Jurkat, Clone E6-1 (cell line): ENCODE data around the gene ENOX1.

Source experiments
- DNase-seq: peaks from one replicate; pipeline ENCODE4 v3.0.0-alpha.2; 2011; ENCODE audit warnings: low read depth, low spot score
- H3K4me3 ChIP-seq: 2 replicates; pipeline ENCODE4 v1.5.1; 2011; ENCODE audit warnings: mild to moderate bottlenecking, low read length, control low read depth, moderate library complexity

Gene ENOX1

GRCh38 chr13:43295321-43295720 is 491.5 kb downstream of the ENOX1 start:
- DNase-seq, result no peak
- H3K4me3 ChIP-seq, result no peak overlapping the region

GRCh38 chr13:43294412-43294811 is 492.4 kb downstream of the ENOX1 start:
- no peak for DNase-seq
- no peak overlapping the region for H3K4me3 ChIP-seq

GRCh38 chr13:43293986-43294385 is 492.8 kb downstream of the ENOX1 start:
- no peak overlapping the region for H3K4me3 ChIP-seq
- DNase-seq, result no peak

GRCh38 chr13:43293561-43293960 is 493.2 kb downstream of the ENOX1 start:
- no peak overlapping the region for H3K4me3 ChIP-seq
- no peak for DNase-seq

- no peak overlapping the region for H3K4me3 ChIP-seq
- DNase-seq, result no peak
Measured at GRCh38 chr13:43293008-43293407, 493.8 kb downstream of the ENOX1 start.

GRCh38 chr13:43291287-43292060 is 495.3 kb downstream of the ENOX1 start:
- no peak for DNase-seq

GRCh38 chr13:43289470-43290255 is 497.1 kb downstream of the ENOX1 start:
- H3K4me3 ChIP-seq, result no peak overlapping the region
- no peak for DNase-seq

More at GRCh38 chr13:43291287-43292060, 495.3 kb downstream of the ENOX1 start:
- H3K4me3 ChIP-seq, result no peak overlapping the region

GRCh38 chr13:43286751-43287150 is 500.0 kb downstream of the ENOX1 start:
- DNase-seq, result no peak
- H3K4me3 ChIP-seq, result no peak overlapping the region

GRCh38 chr13:43285933-43286597 is 500.7 kb downstream of the ENOX1 start:
- H3K4me3 ChIP-seq, result no peak overlapping the region
- DNase-seq, result no peak

- DNase-seq, result no peak
- no peak overlapping the region for H3K4me3 ChIP-seq
Measured at GRCh38 chr13:43284162-43284561, 502.6 kb downstream of the ENOX1 start.

GRCh38 chr13:43279696-43280095 is 507.1 kb downstream of the ENOX1 start:
- H3K4me3 ChIP-seq, result no peak overlapping the region
- no peak for DNase-seq

GRCh38 chr13:43278127-43278526 is 508.6 kb downstream of the ENOX1 start:
- no peak for DNase-seq
- no peak overlapping the region for H3K4me3 ChIP-seq

GRCh38 chr13:43277142-43277541 is 509.6 kb downstream of the ENOX1 start:
- DNase-seq, result no peak
- no peak overlapping the region for H3K4me3 ChIP-seq

GRCh38 chr13:43274881-43275280 is 511.9 kb downstream of the ENOX1 start:
- no peak for DNase-seq
- H3K4me3 ChIP-seq, result no peak overlapping the region

- no peak overlapping the region for H3K4me3 ChIP-seq
- DNase-seq, result no peak
Measured at GRCh38 chr13:43273362-43273761, 513.4 kb downstream of the ENOX1 start.

GRCh38 chr13:43272851-43273250 is 513.9 kb downstream of the ENOX1 start:
- DNase-seq, result peak; percentile 14
- no peak overlapping the region for H3K4me3 ChIP-seq

- no peak for DNase-seq
- H3K4me3 ChIP-seq, result no peak overlapping the region
Measured at GRCh38 chr13:43271152-43271551, 515.6 kb downstream of the ENOX1 start.

GRCh38 chr13:43270130-43270830 is 516.5 kb downstream of the ENOX1 start:
- H3K4me3 ChIP-seq, result no peak overlapping the region
- DNase-seq, result no peak

GRCh38 chr13:43269037-43269481 is 517.7 kb downstream of the ENOX1 start:
- H3K4me3 ChIP-seq, result no peak overlapping the region

More at GRCh38 chr13:43269037-43269481, 517.7 kb downstream of the ENOX1 start:
- no peak for DNase-seq
